ENCODE measurements around the gene GRK5.

GRK5 gene

GRCh38 chr10:119246862-119247549 is 39.6 kb downstream of the GRK5 start:
- H3K27me3 ChIP-seq = no peaks in the 10 kb centered on the region
- DNase-seq = peak; percentile 79 to 84
- peak overlapping the region; percentile 72 to 85 for H3K27ac ChIP-seq
- H3K4me3 ChIP-seq = peak overlapping the region; percentile 9 to 34
- TF ChIP-seq CTCF (IDR thresholded peaks at IDR 0.05) = peak in 1 of 2 experiments; percentile 18
- intact Hi-C loops (cut with DNase I; ENCODE audit: low total_unique reads) = no loop called here
- no peaks in the 10 kb centered on the region for H3K9me3 ChIP-seq
- H3K4me1 ChIP-seq = peaks cover 0 to 88% (median 46%) of the 10 kb centered on the region in 4 donors
- no peaks in the 10 kb centered on the region for H3K36me3 ChIP-seq

- Histone ChIP-seq H3K9me3 (no peaks in the 10 kb centered on the region), H3K4me1 (peaks cover 0 to 89% (median 51%) of the 10 kb centered on the region in 4 donors), H3K4me3 (peak overlapping the region in 1 of 2 donors; percentile 9), H3K27me3 (no peaks in the 10 kb centered on the region), H3K27ac (peak overlapping the region; percentile 72 to 85), H3K36me3 (no peaks in the 10 kb centered on the region)
- intact Hi-C loops (cut with DNase I; ENCODE audit: low total_unique reads) = no loop called here
- no peak for DNase-seq
- TF ChIP-seq CTCF (IDR thresholded peaks at IDR 0.05) = no peak
Measured at GRCh38 chr10:119247550-119247894, 40.2 kb downstream of the GRK5 start.

- no peaks in the 10 kb centered on the region for H3K36me3 ChIP-seq
- no peak for TF ChIP-seq CTCF (IDR thresholded peaks at IDR 0.05)
- H3K27me3 ChIP-seq = no peaks in the 10 kb centered on the region
- intact Hi-C loops (cut with DNase I; ENCODE audit: low total_unique reads) = no loop called here
- H3K9me3 ChIP-seq = no peaks in the 10 kb centered on the region
- peak overlapping the region; percentile 72 to 85 for H3K27ac ChIP-seq
- H3K4me1 ChIP-seq = peaks cover 0 to 89% (median 57%) of the 10 kb centered on the region in 4 donors
- no peak for DNase-seq
- H3K4me3 ChIP-seq = no peak overlapping the region
Measured at GRCh38 chr10:119248184-119248583, 40.8 kb downstream of the GRK5 start.

- Histone ChIP-seq H3K4me3 (no peak overlapping the region), H3K4me1 (peaks cover 0 to 89% (median 58%) of the 10 kb centered on the region in 4 donors), H3K36me3 (no peaks in the 10 kb centered on the region), H3K27ac (peak overlapping the region; percentile 72 to 85), H3K9me3 (no peaks in the 10 kb centered on the region), H3K27me3 (no peaks in the 10 kb centered on the region)
- TF ChIP-seq CTCF (IDR thresholded peaks at IDR 0.05) = no peak
- intact Hi-C loops (cut with DNase I; ENCODE audit: low total_unique reads) = no loop called here
- DNase-seq = no peak
Measured at GRCh38 chr10:119248681-119249080, 41.3 kb downstream of the GRK5 start.

- DNase-seq = no peak
- peak overlapping the region; percentile 85 for H3K27ac ChIP-seq
- peaks cover 0 to 100% (median 71%) of the 10 kb centered on the region in 4 donors for H3K4me1 ChIP-seq
- no peaks in the 10 kb centered on the region for H3K27me3 ChIP-seq
- no peaks in the 10 kb centered on the region for H3K36me3 ChIP-seq
- no peak for TF ChIP-seq CTCF (IDR thresholded peaks at IDR 0.05)
- no peaks in the 10 kb centered on the region for H3K9me3 ChIP-seq
- no peak overlapping the region for H3K4me3 ChIP-seq
- intact Hi-C loops (cut with DNase I; ENCODE audit: low total_unique reads) = loop anchor here (5.0 kb wide), 1 partner anchor 38 kb away; no protein-coding TSS in a partner anchor
Measured at GRCh38 chr10:119250641-119251314, 43.4 kb downstream of the GRK5 start.

Data from tibial artery (tissue), 4 donors.